DMS153 (cell line): Measurements from ENCODE around the gene MAD1L1.
"Not testable (repeated sequence)": the region's sequence is repeated elsewhere in the genome, so short reads cannot be mapped to it uniquely, and the experiment has no call there.

Experiments used
- DNase-seq: peaks from one replicate; lab custom pipeline; 2025; lab: John Stamatoyannopoulos, UW

Gene MAD1L1

GRCh38 chr7:1863091-1863900, 369.4 kb downstream of the MAD1L1 start:
- DNase-seq: no peak

GRCh38 chr7:1862560-1862959, 370.2 kb downstream of the MAD1L1 start:
- no peak for DNase-seq

- DNase-seq: no peak
These were observed 370.8 kb downstream of the MAD1L1 start for GRCh38 chr7:1861799-1862458.

- DNase-seq: not testable (repeated sequence)
These were observed 371.6 kb downstream of the MAD1L1 start for GRCh38 chr7:1860881-1861798.

GRCh38 chr7:1859266-1860035, 373.3 kb downstream of the MAD1L1 start:
- DNase-seq: no peak

GRCh38 chr7:1858435-1859265, 374.1 kb downstream of the MAD1L1 start:
- DNase-seq: no peak

GRCh38 chr7:1857487-1858421, 375.0 kb downstream of the MAD1L1 start:
- no peak for DNase-seq

GRCh38 chr7:1856888-1857441, 375.8 kb downstream of the MAD1L1 start:
- no peak for DNase-seq

- no peak for DNase-seq
These were observed 376.4 kb downstream of the MAD1L1 start for GRCh38 chr7:1856161-1856887.

GRCh38 chr7:1855725-1856160, 377.0 kb downstream of the MAD1L1 start:
- DNase-seq: no peak

- no peak for DNase-seq
These were observed 377.6 kb downstream of the MAD1L1 start for GRCh38 chr7:1854866-1855724.

- no peak for DNase-seq
These were observed 378.5 kb downstream of the MAD1L1 start for GRCh38 chr7:1853986-1854865.

- DNase-seq: no peak
These were observed 379.2 kb downstream of the MAD1L1 start for GRCh38 chr7:1853431-1853985.

- DNase-seq: no peak
These were observed 380.0 kb downstream of the MAD1L1 start for GRCh38 chr7:1852517-1853430.
